GM18909 (cell line): ENCODE data around the gene TUBB6.

Experiments
- ATAC-seq: cut with Tn5 transposase; IDR thresholded peaks from one replicate; pipeline ENCODE4 v1.9.1; 2021; ENCODE audit warnings: mild to moderate bottlenecking; ENCODE audit not compliant: unreplicated experiment, poor library complexity

The TUBB6 gene

GRCh38 chr18:12290086-12290485 is 18.0 kb upstream of the TUBB6 start:
- ATAC-seq, result no peak

GRCh38 chr18:12291161-12291560 is 16.9 kb upstream of the TUBB6 start:
- ATAC-seq, result no peak

GRCh38 chr18:12291690-12292089 is 16.4 kb upstream of the TUBB6 start:
- no peak for ATAC-seq

- ATAC-seq, result no peak
These were observed 14.2 kb upstream of the TUBB6 start for GRCh38 chr18:12293831-12294230.

GRCh38 chr18:12295389-12296086 is 12.5 kb upstream of the TUBB6 start:
- ATAC-seq, result no peak

- ATAC-seq, result no peak
These were observed 12.0 kb upstream of the TUBB6 start for GRCh38 chr18:12296087-12296403.

GRCh38 chr18:12296457-12296856 is 11.6 kb upstream of the TUBB6 start:
- ATAC-seq, result no peak

GRCh38 chr18:12299862-12300261 is 8.2 kb upstream of the TUBB6 start:
- no peak for ATAC-seq

GRCh38 chr18:12301263-12302005 is 6.6 kb upstream of the TUBB6 start:
- no peak for ATAC-seq

- ATAC-seq, result no peak
These were observed 5.5 kb upstream of the TUBB6 start for GRCh38 chr18:12302391-12303147.

GRCh38 chr18:12304351-12305210 is 3.5 kb upstream of the TUBB6 start:
- no peak for ATAC-seq

- ATAC-seq, result no peak
These were observed 2.8 kb upstream of the TUBB6 start for GRCh38 chr18:12305211-12305610.

GRCh38 chr18:12305930-12306629 is 2.0 kb upstream of the TUBB6 start:
- ATAC-seq, result no peak

- peak; percentile 13 for ATAC-seq
These were observed 1.0 kb upstream of the TUBB6 start for GRCh38 chr18:12306752-12307700.

GRCh38 chr18:12308386-12309100 is 502 bp downstream of the TUBB6 start:
- peak; percentile 73 for ATAC-seq

- ATAC-seq, result no peak
These were observed 1.7 kb downstream of the TUBB6 start for GRCh38 chr18:12309683-12310198.

- ATAC-seq, result no peak
These were observed 2.7 kb downstream of the TUBB6 start for GRCh38 chr18:12310762-12311161.

GRCh38 chr18:12312976-12313375 is 4.9 kb downstream of the TUBB6 start:
- no peak for ATAC-seq
